A172 (cell line): ENCODE data around the gene AK1. TPM values are rescaled to one million over a fixed set of nuclear protein-coding genes. Genes with fewer than 3 reads are reported as not detected.
A peak's percentile ranks its signal among the peaks of the same experiment; 100 is the strongest.
"Not testable (repeated sequence)": the region's sequence is repeated elsewhere in the genome, so short reads cannot be mapped to it uniquely, and the experiment has no call there.

Experiments
- DNase-seq: peaks from one replicate; pipeline ENCODE4 v3.0.0-alpha.2; 2015; ENCODE audit warnings: low spot score
- total RNA-seq: library from RNA; depleted of rRNA; stranded (reverse); fragments of >200 nt; shearing (Covaris generic); gene quantifications from 2 replicates; pipeline ENCODE4 v1.2.3, GENCODE V29; 2014

The AK1 gene
- total RNA-seq, 1 experiment from 2014 or later: 173 TPM

GRCh38 chr9:127848756-127849504, 28.5 kb downstream of the AK1 start:
- DNase-seq: no peak

GRCh38 chr9:127847833-127848755, 29.4 kb downstream of the AK1 start:
- no peak for DNase-seq

GRCh38 chr9:127847178-127847510, 30.3 kb downstream of the AK1 start:
- DNase-seq: peak; percentile 87

GRCh38 chr9:127846443-127847177, 30.9 kb downstream of the AK1 start:
- peak; percentile 71 for DNase-seq

GRCh38 chr9:127845619-127846018, 31.9 kb downstream of the AK1 start:
- DNase-seq: not testable (repeated sequence)

GRCh38 chr9:127844821-127845359, 32.6 kb downstream of the AK1 start:
- DNase-seq: peak; percentile 90

- DNase-seq: no peak
Measured at GRCh38 chr9:127841087-127841835, 36.2 kb downstream of the AK1 start.

- peak; percentile 99 for DNase-seq
Measured at GRCh38 chr9:127838375-127839078, 38.9 kb downstream of the AK1 start.

- no peak for DNase-seq
Measured at GRCh38 chr9:127837346-127837745, 40.1 kb downstream of the AK1 start.

GRCh38 chr9:127836561-127836960, 40.9 kb downstream of the AK1 start:
- DNase-seq: not testable (repeated sequence)

GRCh38 chr9:127835991-127836516, 41.4 kb downstream of the AK1 start:
- no peak for DNase-seq

GRCh38 chr9:127833555-127833954, 43.9 kb downstream of the AK1 start:
- DNase-seq: no peak

- no peak for DNase-seq
Measured at GRCh38 chr9:127832248-127832647, 45.2 kb downstream of the AK1 start.

GRCh38 chr9:127829205-127829906, 48.1 kb downstream of the AK1 start:
- no peak for DNase-seq

- no peak for DNase-seq
Measured at GRCh38 chr9:127828262-127829031, 49.0 kb downstream of the AK1 start.

GRCh38 chr9:127826253-127826913, 51.1 kb downstream of the AK1 start:
- no peak for DNase-seq

GRCh38 chr9:127825319-127826051, 52.0 kb downstream of the AK1 start:
- DNase-seq: no peak

- DNase-seq: no peak
Measured at GRCh38 chr9:127822108-127822507, 55.4 kb downstream of the AK1 start.
